ENCODE results near the gene C1QTNF8.
A peak's percentile ranks its signal among the peaks of the same experiment; 100 is the strongest.

C1QTNF8 gene

DNA sequence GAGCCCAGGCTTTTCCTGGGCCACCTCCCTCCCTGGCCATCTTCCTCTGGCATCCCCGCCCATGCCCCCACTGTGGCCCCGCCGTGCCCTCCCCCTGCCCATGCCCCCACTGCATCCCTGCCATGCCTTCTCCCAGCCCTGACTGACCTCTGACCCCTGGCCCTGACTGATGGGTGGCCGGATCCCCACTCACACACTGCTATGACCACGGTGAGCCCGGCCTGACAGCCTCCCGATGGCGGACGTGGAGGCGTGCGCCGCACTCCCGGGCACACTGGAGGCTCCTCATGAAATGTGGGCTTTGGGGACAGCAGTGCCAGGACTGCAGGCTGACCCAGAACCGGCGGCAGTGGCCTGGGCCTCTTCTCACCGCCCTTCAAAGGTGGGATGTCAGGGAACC is 10.6 kb upstream of the C1QTNF8 start:
- TF ChIP-seq, protein P1, sequence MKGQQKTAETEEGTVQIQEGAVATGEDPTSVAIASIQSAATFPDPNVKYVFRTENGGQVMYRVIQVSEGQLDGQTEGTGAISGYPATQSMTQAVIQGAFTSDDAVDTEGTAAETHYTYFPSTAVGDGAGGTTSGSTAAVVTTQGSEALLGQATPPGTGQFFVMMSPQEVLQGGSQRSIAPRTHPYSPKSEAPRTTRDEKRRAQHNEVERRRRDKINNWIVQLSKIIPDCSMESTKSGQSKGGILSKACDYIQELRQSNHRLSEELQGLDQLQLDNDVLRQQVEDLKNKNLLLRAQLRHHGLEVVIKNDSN (IDR thresholded peaks at IDR 0.05), result no peak
- no peak for TF ChIP-seq NFIC (IDR thresholded peaks at IDR 0.05)
- no peak for TF ChIP-seq EGR1 (IDR thresholded peaks at IDR 0.05)
- TF ChIP-seq, protein P2, sequence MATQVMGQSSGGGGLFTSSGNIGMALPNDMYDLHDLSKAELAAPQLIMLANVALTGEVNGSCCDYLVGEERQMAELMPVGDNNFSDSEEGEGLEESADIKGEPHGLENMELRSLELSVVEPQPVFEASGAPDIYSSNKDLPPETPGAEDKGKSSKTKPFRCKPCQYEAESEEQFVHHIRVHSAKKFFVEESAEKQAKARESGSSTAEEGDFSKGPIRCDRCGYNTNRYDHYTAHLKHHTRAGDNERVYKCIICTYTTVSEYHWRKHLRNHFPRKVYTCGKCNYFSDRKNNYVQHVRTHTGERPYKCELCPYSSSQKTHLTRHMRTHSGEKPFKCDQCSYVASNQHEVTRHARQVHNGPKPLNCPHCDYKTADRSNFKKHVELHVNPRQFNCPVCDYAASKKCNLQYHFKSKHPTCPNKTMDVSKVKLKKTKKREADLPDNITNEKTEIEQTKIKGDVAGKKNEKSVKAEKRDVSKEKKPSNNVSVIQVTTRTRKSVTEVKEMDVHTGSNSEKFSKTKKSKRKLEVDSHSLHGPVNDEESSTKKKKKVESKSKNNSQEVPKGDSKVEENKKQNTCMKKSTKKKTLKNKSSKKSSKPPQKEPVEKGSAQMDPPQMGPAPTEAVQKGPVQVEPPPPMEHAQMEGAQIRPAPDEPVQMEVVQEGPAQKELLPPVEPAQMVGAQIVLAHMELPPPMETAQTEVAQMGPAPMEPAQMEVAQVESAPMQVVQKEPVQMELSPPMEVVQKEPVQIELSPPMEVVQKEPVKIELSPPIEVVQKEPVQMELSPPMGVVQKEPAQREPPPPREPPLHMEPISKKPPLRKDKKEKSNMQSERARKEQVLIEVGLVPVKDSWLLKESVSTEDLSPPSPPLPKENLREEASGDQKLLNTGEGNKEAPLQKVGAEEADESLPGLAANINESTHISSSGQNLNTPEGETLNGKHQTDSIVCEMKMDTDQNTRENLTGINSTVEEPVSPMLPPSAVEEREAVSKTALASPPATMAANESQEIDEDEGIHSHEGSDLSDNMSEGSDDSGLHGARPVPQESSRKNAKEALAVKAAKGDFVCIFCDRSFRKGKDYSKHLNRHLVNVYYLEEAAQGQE (IDR thresholded peaks at IDR 0.05; ENCODE audit: low read depth), result no peak
- TF ChIP-seq CREB1 (IDR thresholded peaks at IDR 0.05; ENCODE audit: low read depth), result no peak
- no peak for TF ChIP-seq CEBPB (IDR thresholded peaks at IDR 0.05)
- TF ChIP-seq TEAD4 (IDR thresholded peaks at IDR 0.05), result no peak
- TF ChIP-seq EP300 (IDR thresholded peaks at IDR 0.05; ENCODE audit: borderline replicate concordance), result no peak
- no peak for TF ChIP-seq ZBTB7A (IDR thresholded peaks at IDR 0.05; ENCODE audit: low read depth)
- TF ChIP-seq, protein P3, sequence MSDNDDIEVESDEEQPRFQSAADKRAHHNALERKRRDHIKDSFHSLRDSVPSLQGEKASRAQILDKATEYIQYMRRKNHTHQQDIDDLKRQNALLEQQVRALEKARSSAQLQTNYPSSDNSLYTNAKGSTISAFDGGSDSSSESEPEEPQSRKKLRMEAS (IDR thresholded peaks at IDR 0.05), result no peak
- no peak for TF ChIP-seq TAF1 (IDR thresholded peaks at IDR 0.05; ENCODE audit: low read depth)
- TF ChIP-seq TCF12 (IDR thresholded peaks at IDR 0.05; ENCODE audit: low read depth), result no peak
- no peak for TF ChIP-seq RAD21 (IDR thresholded peaks at IDR 0.05; ENCODE audit: low read depth)
- TF ChIP-seq YY1 (IDR thresholded peaks at IDR 0.05; ENCODE audit: low read depth), result no peak
- no peak for TF ChIP-seq FOXM1 (IDR thresholded peaks at IDR 0.05; ENCODE audit: borderline replicate concordance, low read depth)

DNA sequence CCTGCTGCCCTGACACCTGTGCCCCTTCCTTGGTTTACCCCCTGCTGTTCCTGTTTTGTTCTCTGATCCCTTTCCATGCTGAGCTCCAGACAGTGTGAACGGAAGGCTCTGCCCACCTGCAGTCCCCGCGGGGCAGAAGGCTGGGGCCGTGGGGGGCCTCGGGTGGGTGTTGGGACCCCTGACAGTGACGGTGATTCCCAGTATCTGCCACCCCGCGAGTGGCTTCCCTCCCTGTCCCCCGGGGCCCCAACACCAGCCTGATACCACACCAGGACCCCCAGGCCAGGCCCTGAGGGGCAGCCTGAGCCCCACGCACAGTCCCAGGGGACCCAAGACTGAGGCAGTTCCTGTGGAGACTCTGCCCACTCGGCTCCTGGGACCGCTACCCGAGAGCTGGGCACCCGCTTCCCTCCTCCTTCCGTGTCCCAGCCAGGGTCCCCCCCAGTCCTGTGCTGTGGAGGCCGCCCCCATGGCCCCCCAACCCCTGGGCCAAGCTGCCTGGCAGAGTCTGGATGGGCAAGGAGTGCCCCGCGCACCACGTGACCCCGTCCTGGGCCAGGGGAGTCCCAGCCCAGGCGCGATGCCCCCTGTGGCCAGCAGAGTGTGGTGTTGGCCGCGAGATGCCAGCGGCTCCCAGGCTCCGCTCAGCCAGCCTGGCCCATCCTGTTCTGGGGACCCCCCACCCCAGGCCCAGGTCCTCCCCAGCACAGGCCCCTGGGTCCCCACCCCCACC is 10.0 kb upstream of the C1QTNF8 start:
- TF ChIP-seq CREB1 (IDR thresholded peaks at IDR 0.05; ENCODE audit: low read depth) (no peak), RAD21 (IDR thresholded peaks at IDR 0.05; ENCODE audit: low read depth) (peak; percentile 89)
- TF ChIP-seq, protein P3 (IDR thresholded peaks at IDR 0.05), result peak; percentile 28; the same call in 1 of the 2 replicates
- TF ChIP-seq, protein P1 (IDR thresholded peaks at IDR 0.05), result peak; percentile 97

DNA sequence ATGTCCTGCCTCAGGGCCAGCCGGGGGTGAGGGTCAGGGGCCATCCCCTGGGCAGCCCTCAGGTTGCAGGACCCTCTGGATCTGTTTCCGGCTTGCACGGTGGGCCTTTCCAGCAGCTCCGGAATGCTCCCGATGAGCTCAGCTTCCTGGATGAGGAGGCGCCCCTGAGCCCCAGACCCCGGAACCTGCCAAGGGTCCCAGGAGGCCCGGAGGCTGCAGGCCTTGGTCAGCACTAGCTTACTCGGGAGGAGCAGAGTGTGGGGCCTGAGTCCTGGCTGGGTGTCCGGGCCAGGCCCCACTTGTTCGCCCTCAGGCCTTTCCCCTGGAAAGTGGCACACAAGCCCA is 7.6 kb upstream of the C1QTNF8 start:
- no peak for TF ChIP-seq TEAD4 (IDR thresholded peaks at IDR 0.05)
- no peak for TF ChIP-seq YY1 (IDR thresholded peaks at IDR 0.05; ENCODE audit: low read depth)
- TF ChIP-seq, protein P2 (IDR thresholded peaks at IDR 0.05; ENCODE audit: low read depth), result no peak
- TF ChIP-seq NFIC (IDR thresholded peaks at IDR 0.05), result no peak
- TF ChIP-seq, protein P1 (IDR thresholded peaks at IDR 0.05), result no peak
- no peak for TF ChIP-seq EP300 (IDR thresholded peaks at IDR 0.05; ENCODE audit: borderline replicate concordance)
- no peak for TF ChIP-seq CEBPB (IDR thresholded peaks at IDR 0.05)
- TF ChIP-seq TAF1 (IDR thresholded peaks at IDR 0.05; ENCODE audit: low read depth), result no peak
- no peak for TF ChIP-seq FOXM1 (IDR thresholded peaks at IDR 0.05; ENCODE audit: borderline replicate concordance, low read depth)
- no peak for TF ChIP-seq RAD21 (IDR thresholded peaks at IDR 0.05; ENCODE audit: low read depth)
- no peak for TF ChIP-seq ZBTB7A (IDR thresholded peaks at IDR 0.05; ENCODE audit: low read depth)

DNA sequence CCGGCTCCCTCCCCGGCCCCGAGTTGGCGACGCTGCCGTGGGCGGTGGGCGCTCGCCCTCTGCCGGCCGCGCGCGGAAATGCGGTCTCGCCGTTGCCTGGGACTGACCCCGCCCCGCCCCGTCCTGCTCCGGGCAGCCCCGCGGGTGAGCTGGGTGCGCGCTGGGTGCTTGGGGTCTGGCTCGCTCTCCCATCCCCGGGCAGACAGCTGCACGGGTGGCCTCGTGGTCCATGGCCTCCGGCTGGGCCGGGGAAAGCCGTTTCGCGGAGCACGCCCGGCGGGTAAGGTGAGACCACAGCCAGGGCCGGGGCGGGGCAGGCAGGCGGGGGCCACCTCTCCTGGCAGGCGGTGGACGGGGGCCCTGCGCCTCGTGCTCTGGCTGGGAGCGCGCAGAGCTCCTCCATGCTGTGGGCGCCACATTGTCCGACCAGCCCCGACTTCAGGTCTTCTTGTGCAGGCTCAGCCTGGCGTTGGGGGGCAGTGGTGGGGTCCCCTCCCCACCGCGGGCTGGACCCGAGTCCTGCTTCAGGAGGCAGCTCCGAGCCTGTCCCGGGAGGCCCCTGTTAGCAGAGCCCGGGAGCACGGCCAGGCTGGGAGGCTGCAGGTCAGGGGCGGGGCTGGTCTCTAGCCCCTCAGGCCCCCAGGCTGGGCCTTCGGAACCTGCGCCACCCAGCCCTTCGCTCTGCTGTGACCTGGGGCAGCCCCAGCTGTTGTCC is 7.0 kb upstream of the C1QTNF8 start:
- TF ChIP-seq, protein P1 (IDR thresholded peaks at IDR 0.05), result no peak
- TF ChIP-seq NFIC (IDR thresholded peaks at IDR 0.05), result no peak
- TF ChIP-seq, protein P2 (IDR thresholded peaks at IDR 0.05; ENCODE audit: low read depth), result no peak
- no peak for TF ChIP-seq EP300 (IDR thresholded peaks at IDR 0.05; ENCODE audit: borderline replicate concordance)
- peak; percentile 74; the same call in 1 of the 2 replicates for TF ChIP-seq RAD21 (IDR thresholded peaks at IDR 0.05; ENCODE audit: low read depth)
- no peak for TF ChIP-seq TAF1 (IDR thresholded peaks at IDR 0.05; ENCODE audit: low read depth)
- TF ChIP-seq YY1 (IDR thresholded peaks at IDR 0.05; ENCODE audit: low read depth), result no peak
- 0 out of 2 replicates have a peak, but pooled peaks have one; percentile 27 for TF ChIP-seq TCF12 (IDR thresholded peaks at IDR 0.05; ENCODE audit: low read depth)
- no peak for TF ChIP-seq TEAD4 (IDR thresholded peaks at IDR 0.05)
- no peak for TF ChIP-seq ZBTB7A (IDR thresholded peaks at IDR 0.05; ENCODE audit: low read depth)

All from Ishikawa (cell line).